CD4-positive, alpha-beta T cell treated with Interleukin-6 for 4 hours (primary cell): ENCODE results near the gene KRT6C.

Source experiments
- DNase-seq: peaks from one replicate; pipeline ENCODE4 v3.0.0-alpha.2; 2020; ENCODE audit warnings: mixed read lengths

The KRT6C gene

GRCh38 chr12:52434081-52434733, 39.4 kb downstream of the KRT6C start, which contains the start of gene KRT75:
TSS of gene KRT75 (minus strand) at chr12:52434371. CDS start at chr12:52434304, 67 bp downstream.
- DNase-seq: no peak

- DNase-seq: no peak
These were observed 40.0 kb downstream of the KRT6C start for GRCh38 chr12:52433501-52434080.

DNA sequence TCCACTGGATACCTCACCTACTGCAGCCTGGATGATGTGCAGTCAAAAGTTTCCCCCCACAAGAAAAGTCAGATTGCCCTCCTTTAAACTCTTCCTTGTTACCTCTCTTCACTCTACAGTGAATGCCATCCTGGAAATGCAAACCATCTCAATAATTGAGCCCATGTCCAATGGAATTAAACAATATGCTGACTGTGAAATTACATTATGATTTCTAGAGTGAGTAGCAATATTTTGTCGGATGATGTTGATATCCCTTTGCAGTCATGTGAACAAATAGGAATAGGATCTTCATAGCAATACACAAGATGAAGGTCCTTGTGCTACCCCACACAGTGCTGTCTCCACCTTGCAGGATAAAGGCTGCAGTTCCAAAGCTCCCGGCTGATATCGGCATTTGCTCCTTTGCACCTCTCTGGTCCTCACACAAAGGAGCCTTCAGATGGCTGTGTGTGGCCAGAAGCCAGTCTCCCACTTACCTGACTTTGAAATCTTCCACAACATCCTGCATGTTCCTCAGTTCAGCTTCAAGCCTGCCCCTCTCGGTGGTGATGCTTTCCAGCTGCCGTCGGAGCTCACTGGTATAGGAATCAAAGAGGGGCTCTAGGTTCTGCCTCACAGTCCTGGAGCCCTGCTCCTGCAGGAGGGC, 40.9 kb downstream of the KRT6C start:
- no peak for DNase-seq

DNA sequence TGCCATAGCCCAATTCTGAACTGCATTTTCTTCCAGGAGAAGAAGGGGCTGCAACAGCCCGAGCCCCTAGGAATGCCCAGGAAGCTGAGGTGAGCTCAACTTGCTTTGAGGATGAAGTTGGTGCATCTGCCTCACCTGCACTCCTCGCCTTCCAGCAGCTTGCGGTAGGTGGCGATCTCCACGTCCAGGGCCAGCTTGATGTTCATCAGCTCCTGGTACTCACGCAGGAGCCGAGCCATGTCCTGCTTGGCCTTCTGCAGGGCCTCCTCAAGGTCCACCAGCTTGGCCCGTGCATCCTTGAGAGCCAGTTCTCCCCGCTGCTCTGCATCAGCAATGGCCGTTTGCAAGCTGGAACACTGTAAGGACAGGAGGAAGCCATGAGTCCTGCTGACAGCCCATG, 45.5 kb downstream of the KRT6C start:
- DNase-seq: no peak

DNA sequence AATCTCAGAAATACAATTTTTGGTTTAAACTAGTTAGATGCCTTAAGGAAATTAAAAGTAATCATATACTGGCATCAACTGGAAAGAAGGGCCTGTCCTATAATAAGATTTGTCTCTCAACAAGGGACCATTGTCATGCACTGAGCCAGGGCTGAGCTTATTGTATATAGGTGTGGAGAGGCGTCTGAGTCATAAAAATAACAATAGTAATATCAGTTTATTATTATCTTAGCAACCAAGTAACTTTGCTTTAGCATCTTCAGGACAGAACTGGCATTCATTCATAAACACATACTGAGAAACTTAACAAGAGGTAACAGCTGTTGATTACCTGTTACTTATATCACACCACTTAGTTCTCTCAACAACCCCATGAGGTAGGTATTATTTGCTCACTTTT, 46.5 kb downstream of the KRT6C start:
- DNase-seq: no peak

DNA sequence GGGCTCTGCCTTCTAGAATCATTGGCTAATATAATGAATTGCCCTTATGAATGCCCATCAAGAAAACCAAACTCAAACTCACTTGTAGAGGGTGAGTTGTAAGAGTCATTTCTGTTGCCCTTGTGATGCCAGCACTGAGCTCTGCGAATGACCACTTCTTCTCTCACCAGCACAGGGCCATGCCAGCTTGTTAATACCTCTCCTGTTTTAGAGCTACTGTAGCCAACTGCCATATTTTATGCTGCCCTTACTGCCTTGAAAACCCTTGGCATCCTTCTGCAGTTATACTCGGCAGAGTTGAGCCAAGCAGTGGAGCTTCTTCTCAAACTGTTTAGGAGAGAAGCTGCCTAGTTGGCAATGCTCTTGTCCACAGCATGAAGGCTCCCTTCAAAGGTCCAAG, 47.6 kb downstream of the KRT6C start:
- no peak for DNase-seq

DNA sequence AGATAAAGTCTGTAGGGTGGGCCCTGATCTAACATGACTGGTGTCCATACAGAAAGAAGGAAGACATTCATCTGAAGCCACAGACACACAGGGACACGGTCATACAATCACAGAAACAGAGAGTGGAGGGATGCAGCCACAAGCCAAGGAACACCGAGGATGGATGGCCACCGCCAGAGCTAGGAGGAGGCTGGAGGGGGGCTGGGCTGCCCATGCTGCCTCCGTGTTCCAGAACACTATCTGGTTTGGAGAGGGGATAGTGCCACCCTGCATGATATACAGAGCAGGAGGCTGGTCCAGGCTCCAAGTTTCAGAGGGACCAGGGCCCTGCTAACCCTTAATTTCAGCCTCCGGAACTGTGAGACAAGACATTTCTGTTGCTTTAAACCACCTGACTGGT, 48.1 kb downstream of the KRT6C start:
- DNase-seq: no peak

DNA sequence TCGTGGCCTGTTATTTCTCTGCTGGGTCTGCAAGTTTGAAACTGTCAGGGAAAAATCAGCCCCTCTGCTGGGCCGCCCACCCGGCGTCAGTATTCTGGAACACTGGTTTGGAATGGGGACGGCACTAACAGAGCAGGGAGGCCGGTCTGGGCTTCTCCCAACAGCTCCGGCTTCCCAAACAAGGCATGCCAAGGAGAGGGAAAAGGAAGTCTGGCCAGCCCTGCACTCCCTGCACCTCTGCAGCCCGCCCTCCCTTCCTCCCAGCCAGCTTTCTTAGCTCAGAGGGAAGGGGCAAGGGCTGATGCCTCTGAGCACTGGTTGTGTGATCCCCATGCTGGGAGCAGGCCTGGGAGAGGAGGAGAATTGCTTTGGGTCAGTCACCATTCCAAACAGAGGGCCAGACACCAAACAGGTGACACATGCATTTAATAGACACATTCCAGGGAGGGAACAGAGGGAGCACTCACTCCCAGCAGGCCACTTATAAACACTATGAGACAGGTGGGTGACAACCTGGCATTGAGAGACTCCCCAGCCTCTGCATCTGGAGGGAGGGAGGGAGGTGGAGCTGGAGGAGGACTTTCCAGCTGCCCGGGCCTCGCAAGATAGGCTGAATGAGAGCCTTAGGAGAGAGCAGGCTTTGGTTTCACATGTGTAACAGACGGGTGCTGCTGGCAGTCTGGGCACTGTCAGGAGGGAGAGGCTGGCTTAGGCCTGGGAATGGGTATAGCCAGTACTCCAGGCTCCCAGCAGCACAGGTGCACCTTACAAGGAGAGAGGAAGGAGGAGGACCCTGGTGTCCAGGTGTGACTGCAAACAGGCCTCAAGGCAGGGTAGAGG, 49.7 kb downstream of the KRT6C start:
- no peak for DNase-seq

- no peak for DNase-seq
These were observed 50.6 kb downstream of the KRT6C start for GRCh38 chr12:52423035-52423434.

GRCh38 chr12:52419656-52420055, 53.9 kb downstream of the KRT6C start:
- no peak for DNase-seq

DNA sequence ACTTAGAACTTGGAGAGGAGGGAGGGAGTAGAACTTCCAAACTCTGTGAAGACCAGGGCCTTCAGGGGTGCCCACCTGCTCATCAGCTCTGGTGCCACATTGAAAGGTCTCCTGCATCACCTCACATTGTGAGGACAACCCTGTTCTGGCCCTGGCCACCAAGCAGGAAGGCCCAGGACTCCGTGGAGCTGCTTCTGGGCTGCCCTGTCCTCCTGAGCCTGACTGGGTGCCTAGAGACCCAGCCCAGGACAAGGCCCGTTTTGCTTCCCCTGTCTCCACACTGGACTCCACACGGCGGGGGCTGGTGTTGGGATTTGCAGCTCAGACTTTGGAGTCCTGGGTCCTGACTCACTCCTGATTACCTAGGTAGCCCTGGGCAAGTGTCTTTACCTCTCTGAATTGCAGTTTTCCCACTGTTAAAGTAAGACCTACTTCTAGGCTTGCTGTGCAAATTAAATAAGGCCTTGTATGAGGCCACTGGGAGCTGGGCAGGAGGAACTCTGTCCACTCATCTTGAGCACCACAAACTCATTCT, 55.0 kb downstream of the KRT6C start:
- no peak for DNase-seq
